Left lung (tissue), 10 donors: ENCODE results near the gene EI24. TPM values are rescaled to one million over a fixed set of nuclear protein-coding genes. Genes with fewer than 3 reads are reported as not detected.
"Not testable (repeated sequence)": the region's sequence is repeated elsewhere in the genome, so short reads cannot be mapped to it uniquely, and the experiment has no call there.

Experiments
- ATAC-seq: fragments of 200-7000 bp; cut with Tn5 transposase; one replicate; pipeline ENCODE4 v1.9.1; 2020; ENCODE audit warnings: moderate library complexity
- DNase-seq, 4 donors: peaks; one replicate each; pipeline ENCODE4 v3.0.0-alpha.2; 2013 to 2020
- H3K27ac ChIP-seq, 2 donors: fragments of 200-600 bp; sonication (generic) in 1 of 2; one replicate each; pipeline versions ENCODE4 v1.5.0 to v1.8.0; 2020 to 2021
- H3K27me3 ChIP-seq, 2 donors: fragments of 200-600 bp; sonication (generic) in 1 of 2; one replicate each; pipeline versions ENCODE4 v1.5.0 to v1.8.0; 2020 to 2021
- H3K36me3 ChIP-seq, 2 donors: fragments of 200-600 bp; sonication (generic) in 1 of 2; one replicate each; pipeline versions ENCODE4 v1.5.0 to v1.8.0; 2020 to 2021
- H3K4me1 ChIP-seq, 2 donors: fragments of 200-600 bp; one replicate each; pipeline ENCODE4 v1.8.0; 2021
- H3K4me3 ChIP-seq, 2 donors: fragments of 200-600 bp; sonication (generic) in 1 of 2; one replicate each; pipeline versions ENCODE4 v1.5.0 to v1.8.0; 2020 to 2021; ENCODE audit warnings: mild to moderate bottlenecking in 1 of 2
- H3K9me3 ChIP-seq, 2 donors: fragments of 200-600 bp; sonication (generic) in 1 of 2; one replicate each; pipeline versions ENCODE4 v1.5.0 to v1.8.0; 2020 to 2021
- intact Hi-C, 2 donors: fragments of 100-400 bp; cut with DNase I; formaldehyde crosslinking; loops; one replicate each; pipeline versions ENCODE4 v1.11.2 to v1.14.2; 2022
- polyA plus RNA-seq, 6 donors: library from polyadenylated mRNA; unstranded; fragments of 120-200 nt; gene quantifications; one replicate each; pipeline ENCODE4 v1.2.1, GENCODE V29; 2013; ENCODE audit not compliant: insufficient read length in 6 of 6
- total RNA-seq, 2 donors: library from RNA; stranded (reverse); fragmentation: NEBNext Ultra II Directional; extraction: Animal tissue kit (Norgen Biotek cat#: 25700); gene quantifications; one replicate each; pipeline ENCODE4 v1.2.1, GENCODE V29; 2021
- TF ChIP-seq, protein P1 (sequence below), 2 donors: fragments of 200-600 bp; sonication (generic) in 1 of 2; IDR thresholded peaks; one replicate each; pipeline versions ENCODE4 v1.5.0 to v1.8.0; 2021; ENCODE audit warnings: antibody characterized with exemption in 2 of 2
- donor health status: DM: no; HTN: yes; CAD: no.
- donor health status: DM: no; HTN: no; CAD: no.

EI24 gene
- total and polyA plus RNA-seq, 8 donors = 89.0 to 119 (median 106) TPM

GRCh38 chr11:125570952-125571351 is 1.7 kb downstream of the EI24 start:
- H3K4me3 ChIP-seq = no peak overlapping the region

DNA sequence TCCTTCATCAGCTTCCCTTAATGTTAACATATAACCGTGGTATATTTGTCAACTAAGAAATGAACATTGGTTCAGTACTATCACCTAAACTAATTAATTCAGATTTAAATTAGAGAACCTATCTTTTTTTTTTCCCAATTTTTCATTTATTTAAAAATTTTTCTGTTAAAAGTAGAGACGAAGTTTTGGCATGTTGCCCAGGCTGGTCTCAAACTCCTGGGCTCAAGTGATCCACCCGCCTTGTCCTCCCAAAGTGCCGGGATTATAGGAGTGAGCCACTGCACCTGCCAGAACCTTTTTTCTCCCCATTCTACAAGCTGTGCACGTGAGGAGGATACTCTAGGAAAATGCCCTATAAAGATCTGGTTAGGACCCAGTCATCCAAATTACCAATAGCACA is 3.6 kb downstream of the EI24 start:
- Histone ChIP-seq H3K27me3 (no peaks in the 10 kb centered on the region), H3K36me3 (peaks cover 0 to 54% of the 10 kb centered on the region in 2 donors), H3K9me3 (no peaks in the 10 kb centered on the region), H3K4me1 (peaks cover 13 to 28% of the 10 kb centered on the region in 2 donors), H3K27ac (no peak overlapping the region), H3K4me3 (no peak overlapping the region)
- TF ChIP-seq, protein P1, sequence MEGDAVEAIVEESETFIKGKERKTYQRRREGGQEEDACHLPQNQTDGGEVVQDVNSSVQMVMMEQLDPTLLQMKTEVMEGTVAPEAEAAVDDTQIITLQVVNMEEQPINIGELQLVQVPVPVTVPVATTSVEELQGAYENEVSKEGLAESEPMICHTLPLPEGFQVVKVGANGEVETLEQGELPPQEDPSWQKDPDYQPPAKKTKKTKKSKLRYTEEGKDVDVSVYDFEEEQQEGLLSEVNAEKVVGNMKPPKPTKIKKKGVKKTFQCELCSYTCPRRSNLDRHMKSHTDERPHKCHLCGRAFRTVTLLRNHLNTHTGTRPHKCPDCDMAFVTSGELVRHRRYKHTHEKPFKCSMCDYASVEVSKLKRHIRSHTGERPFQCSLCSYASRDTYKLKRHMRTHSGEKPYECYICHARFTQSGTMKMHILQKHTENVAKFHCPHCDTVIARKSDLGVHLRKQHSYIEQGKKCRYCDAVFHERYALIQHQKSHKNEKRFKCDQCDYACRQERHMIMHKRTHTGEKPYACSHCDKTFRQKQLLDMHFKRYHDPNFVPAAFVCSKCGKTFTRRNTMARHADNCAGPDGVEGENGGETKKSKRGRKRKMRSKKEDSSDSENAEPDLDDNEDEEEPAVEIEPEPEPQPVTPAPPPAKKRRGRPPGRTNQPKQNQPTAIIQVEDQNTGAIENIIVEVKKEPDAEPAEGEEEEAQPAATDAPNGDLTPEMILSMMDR (IDR thresholded peaks at IDR 0.05) = no peak
- ATAC-seq (no peak), DNase-seq (no peak)
- intact Hi-C loops = no loop called here

More at GRCh38 chr11:125570952-125571351, 1.7 kb downstream of the EI24 start:
- no peaks in the 10 kb centered on the region for H3K27me3 ChIP-seq
- intact Hi-C loops = no loop called here
- peaks cover 0 to 35% of the 10 kb centered on the region in 2 donors for H3K36me3 ChIP-seq
- no peak overlapping the region for H3K27ac ChIP-seq
- DNase-seq = peak in 1 of 4 donors; percentile 2
- no peaks in the 10 kb centered on the region for H3K9me3 ChIP-seq
- H3K4me1 ChIP-seq = peaks cover 13 to 28% of the 10 kb centered on the region in 2 donors
- no peak for ATAC-seq
- TF ChIP-seq, protein P1 (IDR thresholded peaks at IDR 0.05) = no peak

DNA sequence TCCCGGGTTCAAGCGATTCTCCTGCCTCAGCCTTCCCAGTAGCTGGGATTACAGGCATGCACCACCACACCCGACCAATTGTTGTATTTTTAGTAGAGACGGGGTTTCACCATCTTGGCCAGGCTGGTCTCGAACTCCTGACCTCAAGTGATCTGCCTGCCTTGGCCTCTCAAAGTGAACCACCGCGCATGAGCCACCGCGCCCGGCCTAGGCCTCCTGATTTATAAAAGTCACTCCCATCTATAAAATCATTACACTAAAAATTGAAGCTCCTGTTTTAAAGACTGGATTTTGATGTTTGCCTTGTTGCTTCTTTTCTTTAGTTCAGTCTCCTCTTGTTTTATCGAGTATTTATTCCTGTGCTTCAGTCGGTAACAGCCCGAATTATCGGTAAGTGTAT is 7.9 kb downstream of the EI24 start:
- H3K27me3 ChIP-seq, DNase-seq, intact Hi-C loops, ATAC-seq, H3K27ac ChIP-seq, H3K4me1 ChIP-seq, H3K4me3 ChIP-seq, H3K9me3 ChIP-seq: not testable (repeated sequence)
- peaks cover 6 to 97% of the 10 kb centered on the region in 2 donors for H3K36me3 ChIP-seq

- TF ChIP-seq, protein P1 (IDR thresholded peaks at IDR 0.05) = no peak
- intact Hi-C loops = no loop called here
- H3K4me1 ChIP-seq = no peaks in the 10 kb centered on the region
- no peak overlapping the region for H3K4me3 ChIP-seq
- H3K27ac ChIP-seq = no peak overlapping the region
- DNase-seq = no peak
- H3K36me3 ChIP-seq = peaks cover 6 to 100% of the 10 kb centered on the region in 2 donors
- H3K27me3 ChIP-seq = no peaks in the 10 kb centered on the region
- no peak for ATAC-seq
- no peaks in the 10 kb centered on the region for H3K9me3 ChIP-seq
Measured at GRCh38 chr11:125578783-125579182, 9.5 kb downstream of the EI24 start.

GRCh38 chr11:125579811-125580210 is 10.5 kb downstream of the EI24 start:
- H3K27me3 ChIP-seq = no peaks in the 10 kb centered on the region
- TF ChIP-seq, protein P1 (IDR thresholded peaks at IDR 0.05) = no peak
- DNase-seq (no peak), ATAC-seq (no peak)
- no peaks in the 10 kb centered on the region for H3K9me3 ChIP-seq
- no peaks in the 10 kb centered on the region for H3K4me1 ChIP-seq
- no peak overlapping the region for H3K4me3 ChIP-seq
- no peak overlapping the region for H3K27ac ChIP-seq
- intact Hi-C loops = no loop called here
- peaks cover 6 to 100% of the 10 kb centered on the region in 2 donors for H3K36me3 ChIP-seq

DNA sequence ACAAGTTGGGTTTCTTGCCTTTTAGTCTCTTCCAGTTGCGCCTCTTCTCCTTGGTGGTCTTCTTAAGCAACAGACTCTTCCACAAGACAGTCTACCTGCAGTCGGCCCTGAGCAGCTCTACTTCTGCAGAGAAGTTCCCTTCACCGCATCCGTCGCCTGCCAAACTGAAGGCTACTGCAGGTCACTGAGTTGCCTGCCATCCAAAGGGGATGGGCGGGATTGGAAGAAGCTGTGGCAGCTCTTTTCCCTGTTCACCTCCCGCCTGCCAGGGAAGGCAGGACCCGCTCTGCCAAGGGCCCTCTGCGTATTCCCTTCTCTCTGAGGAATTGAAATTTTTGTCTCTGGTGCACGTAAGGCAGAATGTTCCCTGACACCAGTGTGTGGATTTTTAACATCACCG is 14.2 kb downstream of the EI24 start:
- no peaks in the 10 kb centered on the region for H3K9me3 ChIP-seq
- H3K27me3 ChIP-seq = no peaks in the 10 kb centered on the region
- H3K27ac ChIP-seq = no peak overlapping the region
- H3K36me3 ChIP-seq = peaks cover 6 to 67% of the 10 kb centered on the region in 2 donors
- ATAC-seq (no peak), DNase-seq (no peak)
- no peaks in the 10 kb centered on the region for H3K4me1 ChIP-seq
- intact Hi-C loops = no loop called here
- H3K4me3 ChIP-seq = no peak overlapping the region
- TF ChIP-seq, protein P1 (IDR thresholded peaks at IDR 0.05) = no peak
